Duodenal mucosa (tissue), 2 donors: ENCODE measurements around the gene CTTN.

Source experiments
- H3K27ac ChIP-seq: one replicate; pipeline ENCODE4 v1.7.0; 2013; ENCODE audit warnings: low read depth, low read length
- H3K27me3 ChIP-seq, 2 donors: one replicate each; pipeline ENCODE4 v1.7.0; 2013; ENCODE audit warnings: low read length in 2 of 2, control low read depth in 1 of 2; ENCODE audit not compliant: insufficient read depth in 2 of 2, control insufficient read depth in 1 of 2
- H3K36me3 ChIP-seq, 2 donors: one replicate each; pipeline ENCODE4 v1.7.0; 2013; ENCODE audit warnings: low read length in 2 of 2, control low read depth in 1 of 2; ENCODE audit not compliant: insufficient read depth in 2 of 2, control insufficient read depth in 1 of 2
- H3K4me1 ChIP-seq, 2 donors: one replicate each; pipeline ENCODE4 v1.7.0; 2013; ENCODE audit warnings: low read length in 2 of 2, control low read depth in 1 of 2; ENCODE audit not compliant: insufficient read depth in 2 of 2, control insufficient read depth in 1 of 2
- H3K4me3 ChIP-seq, 2 donors: one replicate each; pipeline ENCODE4 v1.7.0; 2013; ENCODE audit warnings: low read length in 2 of 2, low read depth in 1 of 2
- H3K9ac ChIP-seq, 2 donors: one replicate each; pipeline ENCODE4 v1.7.0; 2013; ENCODE audit warnings: low read length in 2 of 2, low read depth in 1 of 2
- H3K9me3 ChIP-seq, 2 donors: one replicate each; pipeline ENCODE4 v1.7.0; 2013; ENCODE audit warnings: low read length in 2 of 2, control low read depth in 1 of 2; ENCODE audit not compliant: control insufficient read depth in 1 of 2

The CTTN gene

GRCh38 chr11:70427436-70427835 is 29.1 kb downstream of the CTTN start:
- Histone ChIP-seq H3K9me3 (no peaks in the 10 kb centered on the region), H3K36me3 (peaks cover 14 to 84% of the 10 kb centered on the region in 2 donors), H3K4me1 (peaks cover 0 to 3% of the 10 kb centered on the region in 2 donors), H3K4me3 (no peak overlapping the region), H3K27ac (no peak overlapping the region), H3K27me3 (peaks cover 0 to 8% of the 10 kb centered on the region in 2 donors), H3K9ac (no peak overlapping the region)

- H3K27me3 ChIP-seq, result peaks cover 0 to 5% of the 10 kb centered on the region in 2 donors
- no peak overlapping the region for H3K9ac ChIP-seq
- no peak overlapping the region for H3K4me3 ChIP-seq
- no peaks in the 10 kb centered on the region for H3K9me3 ChIP-seq
- peaks cover 0 to 3% of the 10 kb centered on the region in 2 donors for H3K4me1 ChIP-seq
- no peak overlapping the region for H3K27ac ChIP-seq
- peaks cover 25 to 82% of the 10 kb centered on the region in 2 donors for H3K36me3 ChIP-seq
Measured at GRCh38 chr11:70428701-70429427, 30.5 kb downstream of the CTTN start.

- Histone ChIP-seq H3K9ac (no peak overlapping the region), H3K27ac (no peak overlapping the region), H3K27me3 (peaks cover 0 to 5% of the 10 kb centered on the region in 2 donors), H3K9me3 (no peaks in the 10 kb centered on the region), H3K36me3 (peaks cover 26 to 82% of the 10 kb centered on the region in 2 donors), H3K4me3 (no peak overlapping the region), H3K4me1 (no peaks in the 10 kb centered on the region)
Measured at GRCh38 chr11:70429428-70429705, 31.0 kb downstream of the CTTN start.

DNA sequence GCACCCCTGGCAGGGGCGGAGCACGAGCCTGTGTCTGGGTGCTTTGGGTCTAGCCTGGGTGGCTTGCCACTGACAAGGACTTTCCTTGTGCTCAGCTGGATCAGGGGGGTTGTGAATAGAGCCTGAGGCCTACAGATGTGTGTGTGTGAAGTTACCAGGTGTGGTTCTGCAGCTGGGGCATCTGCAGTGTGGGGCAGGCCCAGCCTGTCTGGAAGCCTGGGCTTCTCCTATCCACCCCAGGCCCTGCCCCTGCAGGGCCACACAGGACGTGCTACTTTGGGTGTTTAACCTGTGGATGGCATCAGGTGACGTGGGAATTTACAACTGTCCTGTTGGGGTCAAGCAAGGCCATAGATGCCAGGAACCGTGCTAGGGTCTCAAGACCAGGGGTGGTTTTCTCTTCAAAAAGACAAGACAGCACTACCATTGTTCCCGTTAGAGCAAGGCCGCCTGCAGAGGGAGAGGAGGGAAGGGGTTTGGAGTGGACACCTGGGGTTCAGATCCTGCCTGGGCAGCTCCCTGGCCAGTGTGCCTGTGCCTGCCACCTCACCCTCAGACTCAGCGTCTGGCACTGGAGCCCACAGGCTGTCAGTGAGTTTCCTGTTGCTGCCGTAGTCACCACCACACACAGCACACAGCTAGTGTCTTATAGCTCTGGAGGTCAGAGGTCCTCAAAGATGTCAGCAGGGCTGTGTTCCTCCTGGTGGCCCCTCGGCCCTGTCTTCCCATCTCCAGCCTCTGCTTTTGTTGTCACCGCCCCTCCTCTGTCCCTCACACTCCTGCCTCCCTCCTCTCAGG is 31.6 kb downstream of the CTTN start:
- Histone ChIP-seq H3K27ac (no peak overlapping the region), H3K36me3 (peaks cover 26 to 82% of the 10 kb centered on the region in 2 donors), H3K27me3 (peaks cover 0 to 3% of the 10 kb centered on the region in 2 donors), H3K9ac (no peak overlapping the region), H3K4me3 (no peak overlapping the region), H3K9me3 (no peaks in the 10 kb centered on the region), H3K4me1 (no peaks in the 10 kb centered on the region)

DNA sequence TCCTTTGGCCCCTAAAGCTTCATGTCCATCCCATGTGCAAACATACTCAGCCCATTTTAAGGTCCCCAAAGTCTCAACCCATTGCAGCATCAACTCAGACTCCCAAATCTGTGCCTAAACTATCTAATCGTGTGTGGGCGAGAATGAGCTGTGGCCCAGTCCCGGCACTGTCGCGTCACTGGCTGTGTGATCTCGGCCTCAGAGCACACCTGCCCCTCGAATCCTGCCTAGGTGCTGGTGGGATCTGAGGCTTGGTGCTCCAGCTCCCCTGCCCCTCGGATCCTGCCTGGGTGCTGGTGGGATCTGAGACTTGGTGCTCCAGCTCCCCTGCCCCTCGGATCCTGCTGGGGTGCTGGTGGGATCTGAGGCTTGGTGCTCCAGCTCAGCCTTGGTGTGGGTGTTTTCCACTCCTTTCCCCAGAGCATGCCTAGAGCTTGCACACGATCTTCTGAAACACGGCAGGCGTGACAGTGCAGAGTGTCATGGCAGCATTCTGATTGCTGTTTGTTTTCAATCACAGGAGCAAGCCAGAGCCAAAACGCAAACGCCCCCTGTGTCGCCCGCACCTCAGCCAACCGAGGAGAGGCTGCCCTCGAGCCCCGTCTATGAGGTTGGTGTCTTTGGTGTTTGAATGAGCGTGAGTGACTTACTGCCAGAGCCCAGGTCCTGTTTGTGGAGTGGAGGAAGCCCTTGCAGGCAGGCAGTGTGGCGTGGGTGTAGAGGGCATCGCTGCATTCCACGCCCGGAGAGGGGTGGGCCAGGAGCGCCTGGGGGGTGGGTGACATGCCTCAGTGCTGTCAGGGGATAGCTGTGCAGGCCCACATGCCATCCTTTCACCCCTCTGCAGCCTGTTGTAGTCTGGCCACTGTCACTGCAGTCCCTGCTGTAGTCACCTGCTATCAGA is 32.6 kb downstream of the CTTN start:
- no peaks in the 10 kb centered on the region for H3K9me3 ChIP-seq
- H3K9ac ChIP-seq, result no peak overlapping the region
- no peak overlapping the region for H3K4me3 ChIP-seq
- no peaks in the 10 kb centered on the region for H3K27me3 ChIP-seq
- H3K27ac ChIP-seq, result no peak overlapping the region
- H3K4me1 ChIP-seq, result no peaks in the 10 kb centered on the region
- peaks cover 34 to 81% of the 10 kb centered on the region in 2 donors for H3K36me3 ChIP-seq

GRCh38 chr11:70431611-70432010 is 33.3 kb downstream of the CTTN start:
- Histone ChIP-seq H3K9ac (no peak overlapping the region), H3K36me3 (peaks cover 38 to 83% of the 10 kb centered on the region in 2 donors), H3K9me3 (no peaks in the 10 kb centered on the region), H3K4me1 (no peaks in the 10 kb centered on the region), H3K27ac (no peak overlapping the region), H3K4me3 (no peak overlapping the region), H3K27me3 (no peaks in the 10 kb centered on the region)

DNA sequence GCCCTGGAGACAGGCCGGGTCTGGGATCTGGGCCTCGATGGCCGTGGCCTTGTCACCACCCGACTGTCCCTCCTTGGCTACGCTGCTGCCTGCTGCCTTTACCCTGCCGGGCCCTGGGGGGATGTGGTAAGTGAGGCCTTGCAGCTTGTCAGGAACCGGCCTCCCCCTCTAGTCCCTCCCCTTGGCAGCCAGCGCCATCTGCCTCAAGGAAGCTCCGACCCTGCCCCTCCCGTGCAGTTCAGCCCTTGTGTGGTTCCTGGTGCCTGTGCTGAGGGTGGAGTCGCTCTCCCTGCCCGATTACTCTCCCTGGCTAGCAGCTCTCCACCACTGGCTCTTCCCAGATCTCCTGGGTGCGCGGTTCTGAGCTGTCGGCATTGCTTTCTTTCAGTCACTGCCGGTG is 33.7 kb downstream of the CTTN start:
- no peaks in the 10 kb centered on the region for H3K27me3 ChIP-seq
- peaks cover 38 to 85% of the 10 kb centered on the region in 2 donors for H3K36me3 ChIP-seq
- H3K27ac ChIP-seq, result no peak overlapping the region
- no peak overlapping the region for H3K4me3 ChIP-seq
- no peaks in the 10 kb centered on the region for H3K9me3 ChIP-seq
- no peaks in the 10 kb centered on the region for H3K4me1 ChIP-seq
- H3K9ac ChIP-seq, result no peak overlapping the region

DNA sequence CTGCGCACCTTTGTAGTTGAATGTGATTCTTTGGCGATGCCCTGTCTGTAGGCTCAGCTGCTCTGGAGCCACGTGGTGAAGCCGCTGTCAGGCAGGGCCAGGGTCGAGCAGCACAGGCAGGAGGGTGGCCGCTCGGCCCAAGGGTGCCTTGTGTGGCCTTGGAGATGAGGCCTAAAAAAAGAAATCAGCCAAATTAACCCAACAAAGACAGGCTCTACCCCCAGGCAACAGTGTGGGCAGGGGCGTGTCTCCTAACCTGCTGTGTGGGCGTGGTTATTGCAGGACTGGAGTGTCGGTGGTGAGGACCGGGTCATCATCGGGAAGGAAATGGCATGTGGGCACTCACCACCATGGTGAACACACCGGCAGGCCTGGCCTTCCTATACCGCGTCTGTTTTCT is 34.3 kb downstream of the CTTN start:
- Histone ChIP-seq H3K4me1 (no peaks in the 10 kb centered on the region), H3K4me3 (no peak overlapping the region), H3K36me3 (peaks cover 38 to 81% of the 10 kb centered on the region in 2 donors), H3K27ac (no peak overlapping the region), H3K27me3 (no peaks in the 10 kb centered on the region), H3K9me3 (no peaks in the 10 kb centered on the region), H3K9ac (no peak overlapping the region)

DNA sequence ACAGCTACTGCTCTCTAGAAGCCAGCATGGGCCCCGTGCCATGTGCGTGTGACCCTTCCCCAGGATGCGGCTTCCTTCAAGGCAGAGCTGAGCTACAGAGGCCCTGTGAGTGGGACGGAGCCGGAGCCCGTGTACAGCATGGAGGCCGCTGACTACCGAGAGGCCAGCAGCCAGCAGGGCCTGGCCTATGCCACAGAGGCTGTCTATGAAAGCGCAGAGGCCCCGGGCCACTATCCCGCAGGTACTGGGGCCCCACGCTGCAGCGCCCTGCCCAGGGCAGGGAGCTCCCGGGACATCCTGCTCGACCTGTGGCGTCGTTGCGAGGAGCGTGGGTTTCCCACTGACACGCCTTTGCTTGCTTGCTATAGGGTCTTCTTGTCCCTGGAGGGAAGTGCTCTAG is 34.7 kb downstream of the CTTN start:
- Histone ChIP-seq H3K27me3 (no peaks in the 10 kb centered on the region), H3K4me1 (no peaks in the 10 kb centered on the region), H3K36me3 (peaks cover 38 to 83% of the 10 kb centered on the region in 2 donors), H3K9ac (no peak overlapping the region), H3K4me3 (no peak overlapping the region), H3K27ac (no peak overlapping the region), H3K9me3 (no peaks in the 10 kb centered on the region)

- Histone ChIP-seq H3K36me3 (peaks cover 38 to 81% of the 10 kb centered on the region in 2 donors), H3K4me1 (no peaks in the 10 kb centered on the region), H3K27ac (no peak overlapping the region), H3K27me3 (no peaks in the 10 kb centered on the region), H3K4me3 (no peak overlapping the region), H3K9me3 (no peaks in the 10 kb centered on the region), H3K9ac (no peak overlapping the region)
Measured at GRCh38 chr11:70433526-70433925, 35.2 kb downstream of the CTTN start.
